Measurements from ENCODE around the gene C16orf95. TPM values are rescaled to one million over a fixed set of nuclear protein-coding genes. Genes with fewer than 3 reads are reported as not detected.

C16orf95 gene
- 2.1 and 5.6 TPM in 2 replicates for total RNA-seq

GRCh38 chr16:87316923-87317749, at the start of gene C16orf95:
Gene C16orf95 (minus strand): TSS chr16:87317392. CDS start chr16:87317242, 150 bp downstream.

Other genes with a start within 250 kb of the C16orf95 start
- gene FBXO31, start 66.4 kb upstream of the C16orf95 start, total RNA-seq, result 15.0 and 24.0 TPM in 2 replicates
- 36.3 and 50.3 TPM in 2 replicates for gene MAP1LC3B, start 74.9 kb upstream of the C16orf95 start, total RNA-seq
- 13.0 and 33.3 TPM in 2 replicates for gene ZCCHC14, start 175.6 kb upstream of the C16orf95 start, total RNA-seq